M059J (cell line): ENCODE results near the gene STOML2. TPM values are rescaled to one million over a fixed set of nuclear protein-coding genes. Genes with fewer than 3 reads are reported as not detected.

ENCODE experiments used
- DNase-seq: peaks from one replicate; pipeline ENCODE4 v3.0.0-alpha.2; 2012; ENCODE audit warnings: low read depth
- total RNA-seq: library from RNA; depleted of rRNA; stranded (reverse); fragments of >200 nt; shearing (Covaris generic); gene quantifications from 2 replicates; pipeline ENCODE4 v1.2.3, GENCODE V29; 2014

STOML2 gene
- total RNA-seq, 1 experiment from 2014 or later: 135 TPM

DNA sequence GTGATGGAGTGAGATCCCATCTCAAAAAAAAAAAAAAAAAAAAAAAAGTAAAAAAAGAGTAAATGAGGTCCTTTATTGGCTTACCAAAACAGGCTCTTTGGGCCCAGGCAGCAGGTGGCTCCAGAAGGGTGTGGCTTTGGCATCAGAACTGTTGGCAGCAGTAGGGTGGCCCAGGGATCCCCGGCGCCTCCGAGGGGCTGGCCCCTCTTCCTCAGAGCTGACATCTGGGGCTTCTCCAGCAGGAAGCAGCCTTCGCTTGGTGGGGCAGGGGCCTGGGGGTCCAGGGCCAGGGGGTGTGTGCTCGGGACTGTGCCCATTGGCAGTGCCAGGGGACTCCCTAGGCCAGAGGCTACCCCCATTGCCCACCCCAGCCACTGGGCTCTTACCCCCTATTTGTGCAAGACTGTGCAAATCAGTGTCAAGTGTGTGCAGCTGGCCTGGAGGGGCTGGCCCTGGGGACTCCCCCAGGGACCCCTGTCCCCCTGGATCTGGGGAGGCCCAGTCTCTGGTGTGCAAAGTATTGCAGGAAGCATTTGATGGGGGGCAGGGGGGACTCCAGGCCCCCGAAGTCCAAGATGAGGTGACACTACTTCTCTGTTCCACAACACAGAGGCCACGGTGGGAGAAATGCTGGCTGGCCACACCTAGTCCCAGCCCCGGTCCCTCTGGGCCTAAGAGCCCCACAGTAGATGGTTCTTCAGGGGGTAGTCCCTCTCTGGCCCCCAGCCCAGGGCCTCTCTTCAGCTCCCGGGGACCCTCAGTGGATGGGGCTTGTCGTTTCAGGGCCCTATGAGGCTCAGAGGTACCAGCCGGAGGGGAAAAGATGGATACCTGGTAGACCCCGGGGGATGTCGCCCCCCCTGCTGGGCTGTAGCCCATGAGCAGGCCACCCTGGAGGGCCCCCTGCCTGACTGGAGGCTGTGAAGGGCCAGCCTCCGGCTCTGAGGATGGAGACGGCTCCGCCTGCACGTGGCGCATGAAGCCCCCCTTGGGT, 4.7 kb upstream of the STOML2 start:
- no peak for DNase-seq

DNA sequence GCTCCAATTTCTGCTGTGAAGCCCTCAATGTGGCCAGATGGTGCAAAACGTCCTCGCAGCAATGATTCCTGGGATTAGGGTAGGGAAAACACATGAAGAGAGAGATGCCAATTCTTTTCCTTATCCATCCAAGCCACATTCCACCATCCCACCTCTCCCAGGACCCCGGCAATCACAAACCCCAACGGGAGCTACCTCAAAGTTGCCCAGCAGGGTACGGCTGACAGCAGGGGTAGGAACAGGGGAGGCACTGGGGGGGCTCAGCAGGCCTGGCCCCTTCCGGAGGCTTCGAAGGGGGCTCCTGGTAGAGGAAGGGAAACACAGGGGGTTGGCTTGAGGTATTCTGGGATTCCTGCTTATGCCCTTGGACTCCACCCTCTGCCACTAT, 3.4 kb upstream of the STOML2 start:
- no peak for DNase-seq

- DNase-seq: no peak
These were observed 2.8 kb upstream of the STOML2 start for GRCh38 chr9:35105571-35106342.

- no peak for DNase-seq
These were observed 2.2 kb upstream of the STOML2 start for GRCh38 chr9:35105126-35105525.

DNA sequence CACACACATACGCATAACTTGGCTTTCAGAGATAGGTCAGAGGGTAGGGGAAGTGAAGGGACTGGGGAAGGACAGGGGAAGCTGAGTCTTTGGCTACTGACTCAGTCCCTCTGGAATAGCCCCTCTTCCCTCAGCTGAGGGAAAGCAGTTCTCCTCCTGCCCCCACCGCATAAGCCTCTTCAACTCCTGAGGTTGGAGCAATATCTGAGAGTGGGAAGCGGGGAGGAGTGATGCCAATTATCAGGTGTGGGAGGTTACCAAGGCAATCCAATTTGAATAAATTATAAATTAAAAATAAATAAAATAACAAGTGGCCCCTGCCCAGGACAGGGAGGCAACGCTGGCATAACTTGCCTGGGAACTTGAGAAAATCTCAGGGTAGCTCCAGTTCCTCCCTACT, 1.7 kb upstream of the STOML2 start:
- no peak for DNase-seq

DNA sequence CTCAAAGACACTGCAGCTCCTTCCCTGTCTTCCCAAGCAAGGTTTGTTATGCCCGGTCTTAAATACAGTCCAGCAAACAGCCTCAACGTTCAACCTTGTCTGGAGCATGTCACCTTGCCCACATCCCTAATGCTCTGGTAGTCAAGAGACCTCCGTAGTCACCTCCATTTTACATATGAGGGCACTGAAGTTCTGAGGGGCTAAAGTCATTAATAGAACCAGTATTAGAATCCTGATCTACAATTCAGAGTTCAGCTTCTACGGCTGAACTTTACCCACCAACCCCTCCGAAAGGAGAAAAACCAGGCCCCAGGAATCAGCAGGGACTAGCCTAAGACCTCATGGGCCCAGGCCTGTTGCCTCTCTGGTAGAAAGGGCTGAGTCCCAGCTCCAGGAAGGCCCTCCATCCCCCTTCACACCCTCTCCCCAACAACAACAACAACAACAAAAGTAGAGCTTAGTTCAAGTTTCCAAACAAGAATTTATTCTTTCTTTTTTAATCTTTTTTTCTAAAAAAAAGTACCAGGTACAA, 795 bp upstream of the STOML2 start:
- DNase-seq: no peak

GRCh38 chr9:35102465-35102768, 514 bp downstream of the STOML2 start:
- DNase-seq: no peak

DNA sequence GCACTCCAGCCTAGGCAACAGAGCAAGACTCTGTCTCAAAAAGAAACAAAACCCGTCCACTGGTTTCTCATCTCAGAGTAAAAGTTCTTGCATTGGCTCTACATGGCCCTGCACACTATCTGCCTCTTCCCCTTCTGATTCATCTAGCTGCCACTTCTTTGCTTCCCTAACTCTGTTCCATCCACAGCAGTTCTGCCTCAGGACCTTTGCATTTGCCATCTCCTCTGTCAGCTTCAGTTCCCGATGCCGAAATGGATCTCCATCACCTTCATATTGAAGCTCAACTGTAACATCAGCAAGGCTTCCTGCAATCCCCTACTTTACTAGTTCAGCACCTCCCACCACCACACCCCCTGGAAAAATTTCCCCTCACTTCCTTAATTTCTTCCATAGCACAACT, 5.4 kb downstream of the STOML2 start:
- no peak for DNase-seq

GRCh38 chr9:35096035-35096849, 6.7 kb downstream of the STOML2 start, which contains the start of gene PIGO:
Gene PIGO (minus strand): TSS chr9:35096591. CDS start chr9:35095565, 1,026 bp downstream.
- DNase-seq: peak; percentile 83

DNA sequence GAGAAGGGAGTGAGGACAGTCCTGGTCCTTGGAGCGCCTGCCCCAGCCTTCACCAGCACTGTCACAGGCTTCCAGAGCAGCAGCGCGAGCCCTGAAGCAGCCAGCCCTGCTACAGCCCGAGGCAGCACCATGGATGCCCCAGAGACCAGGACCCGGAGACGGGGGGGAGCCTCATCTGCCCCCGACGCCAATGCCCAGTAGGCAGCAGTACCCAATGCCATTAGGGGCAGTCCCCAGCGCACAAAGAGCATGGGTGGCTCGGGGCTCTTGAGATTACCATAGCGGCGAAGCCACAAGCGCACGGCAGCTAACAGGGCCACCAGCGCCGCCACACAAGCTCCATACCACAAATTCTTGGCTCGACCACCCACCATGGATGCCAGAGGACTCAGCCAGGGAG, 11.4 kb downstream of the STOML2 start:
- DNase-seq: no peak

GRCh38 chr9:35089434-35089833, 13.5 kb downstream of the STOML2 start:
- no peak for DNase-seq

DNA sequence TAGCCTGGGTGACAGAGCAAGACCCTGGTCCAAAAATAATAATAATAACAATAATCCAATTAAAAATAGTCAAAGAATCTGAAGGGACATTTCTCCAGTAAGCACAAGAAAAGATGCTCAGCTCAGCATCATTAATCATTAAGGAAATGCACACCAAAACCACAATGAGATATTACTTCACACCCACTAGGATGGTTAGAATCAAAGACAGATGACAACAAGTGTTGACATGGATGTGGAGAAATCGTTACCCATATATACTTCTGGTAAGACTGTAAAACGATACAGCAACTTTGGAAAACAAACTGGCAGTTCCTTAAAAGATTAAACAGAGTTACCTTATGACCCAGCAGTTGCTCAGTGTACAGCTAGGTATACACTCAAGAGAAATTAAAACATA, 17.9 kb downstream of the STOML2 start:
- no peak for DNase-seq

- peak; percentile 94 for DNase-seq
These were observed 23.2 kb downstream of the STOML2 start, which contains the start of gene FANCG for GRCh38 chr9:35079426-35080341. Gene FANCG (minus strand): TSS chr9:35079942. CDS start chr9:35079524, 418 bp downstream.

- DNase-seq: no peak
These were observed 23.9 kb downstream of the STOML2 start for GRCh38 chr9:35079041-35079425.

DNA sequence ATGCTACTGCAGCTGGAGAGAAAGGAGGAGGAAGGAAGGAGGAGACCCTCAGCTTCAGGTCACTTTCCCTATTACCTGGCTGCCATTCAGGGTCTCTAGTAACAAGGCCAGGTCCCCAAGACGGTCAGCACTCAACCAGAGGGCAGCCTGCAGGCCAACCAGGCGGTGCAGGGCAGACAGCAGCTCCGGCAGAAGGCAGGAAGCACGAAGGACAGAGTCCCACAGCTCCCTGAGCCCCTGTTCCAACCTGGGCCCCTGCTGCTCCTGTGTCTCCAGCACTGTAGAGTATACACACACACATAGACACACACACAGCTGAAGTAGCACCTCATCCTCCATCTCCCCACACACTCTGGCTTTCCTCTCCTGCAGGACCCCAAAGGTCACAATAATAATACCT, 24.9 kb downstream of the STOML2 start:
- DNase-seq: no peak

GRCh38 chr9:35076848-35077247, 26.1 kb downstream of the STOML2 start:
- DNase-seq: no peak

DNA sequence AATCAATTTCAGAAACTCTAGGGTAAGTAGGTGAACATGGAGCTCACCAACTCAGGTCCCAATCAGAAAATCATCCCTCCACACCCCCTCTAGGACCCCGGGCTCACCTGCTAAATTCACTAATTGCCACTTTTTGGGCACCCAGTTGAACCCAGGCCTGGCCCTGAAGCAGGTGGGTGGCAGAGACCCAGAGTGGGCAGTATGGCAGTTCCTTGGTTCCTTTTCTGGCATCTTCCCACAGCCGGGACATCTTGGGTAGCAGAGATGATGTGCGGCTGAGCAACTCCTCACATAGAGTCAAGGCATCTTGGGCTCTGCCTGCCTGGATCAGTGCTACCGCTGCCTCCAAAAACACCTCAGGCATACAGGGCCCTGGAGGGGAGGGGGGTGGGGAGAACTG, 27.6 kb downstream of the STOML2 start:
- DNase-seq: no peak

GRCh38 chr9:35074791-35075190, 28.1 kb downstream of the STOML2 start:
- no peak for DNase-seq

- no peak for DNase-seq
These were observed 28.8 kb downstream of the STOML2 start for GRCh38 chr9:35074141-35074540.

DNA sequence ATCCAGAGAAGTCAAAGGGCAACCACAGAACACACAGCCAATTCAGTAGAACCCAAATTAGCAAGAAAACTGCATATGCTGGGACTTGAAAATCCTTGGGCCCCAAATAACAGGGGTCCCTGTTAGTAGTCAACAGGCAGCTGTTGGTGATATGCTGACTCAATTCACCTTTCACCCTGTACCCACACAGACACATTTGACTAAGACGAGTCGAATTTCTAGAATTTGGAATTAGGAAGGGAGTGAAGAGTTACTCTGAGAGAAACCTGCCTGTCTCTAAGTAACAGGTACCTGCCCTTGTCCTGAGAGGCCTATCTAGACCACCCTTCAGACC, 29.7 kb downstream of the STOML2 start:
- no peak for DNase-seq
